H9 (cell line): ENCODE results near the gene CTNNAL1. TPM values are rescaled to one million over a fixed set of nuclear protein-coding genes. Genes with fewer than 3 reads are reported as not detected.

Source experiments
- DNase-seq: peaks from one replicate; pipeline ENCODE4 v3.0.0-alpha.2; 2017
- H2AFZ ChIP-seq: one replicate; pipeline ENCODE4 v1.6.1; 2013; ENCODE audit warnings: mild to moderate bottlenecking, low read length, control low read depth, moderate library complexity
- H2AK5ac ChIP-seq: 2 replicates; pipeline ENCODE4 v1.6.1; 2013; ENCODE audit warnings: low read length, control low read depth, mixed read lengths; ENCODE audit not compliant: insufficient read length
- H2BK120ac ChIP-seq: one replicate; pipeline ENCODE4 v1.6.1; 2013; ENCODE audit warnings: low read depth, mild to moderate bottlenecking, low read length, control low read depth, inconsistent platforms; ENCODE audit not compliant: poor library complexity, severe bottlenecking
- H2BK12ac ChIP-seq: 2 replicates; pipeline ENCODE4 v1.6.1; 2013; ENCODE audit warnings: low read length, control low read depth, mixed read lengths, low read depth; ENCODE audit not compliant: insufficient read length
- H2BK15ac ChIP-seq: 2 replicates; pipeline ENCODE4 v1.6.1; 2013; ENCODE audit warnings: low read depth, low read length, control low read depth
- H2BK20ac ChIP-seq: one replicate; pipeline ENCODE4 v1.6.1; 2013; ENCODE audit warnings: low read depth, mild to moderate bottlenecking, low read length, control low read depth, inconsistent platforms; ENCODE audit not compliant: poor library complexity, severe bottlenecking
- H2BK5ac ChIP-seq: 2 replicates; pipeline ENCODE4 v1.6.1; 2013; ENCODE audit warnings: low read length, control low read depth, mixed read lengths; ENCODE audit not compliant: insufficient read length
- H3K14ac ChIP-seq: 2 replicates; pipeline ENCODE4 v1.6.1; 2013; ENCODE audit warnings: low read length, control low read depth; ENCODE audit not compliant: insufficient read depth
- H3K18ac ChIP-seq: 2 replicates; pipeline ENCODE4 v1.6.1; 2013; ENCODE audit warnings: low read depth, mild to moderate bottlenecking, mixed read lengths, low read length, control low read depth; ENCODE audit not compliant: insufficient read length
- H3K23ac ChIP-seq: 2 replicates; pipeline ENCODE4 v1.6.1; 2013; ENCODE audit warnings: low read length, control low read depth, mixed read lengths, low read depth; ENCODE audit not compliant: insufficient read length
- H3K23me2 ChIP-seq: 2 replicates; pipeline ENCODE4 v1.6.1; 2013; ENCODE audit warnings: low read depth, mild to moderate bottlenecking, mixed read lengths, low read length, control low read depth; ENCODE audit not compliant: insufficient read length, poor library complexity, severe bottlenecking
- H3K27ac ChIP-seq: 2 replicates; pipeline ENCODE4 v1.5.1; 2013; ENCODE audit warnings: low read length, control low read depth, mixed read lengths, low read depth; ENCODE audit not compliant: insufficient read length
- H3K27me3 ChIP-seq: 2 replicates; pipeline ENCODE4 v1.6.1; 2013; ENCODE audit warnings: low read length, control low read depth, inconsistent platforms; ENCODE audit not compliant: insufficient read depth
- H3K4ac ChIP-seq: 2 replicates; pipeline ENCODE4 v1.6.1; 2013; ENCODE audit warnings: low read depth, mild to moderate bottlenecking, control low read depth, inconsistent platforms, low read length, moderate library complexity
- H3K4me1 ChIP-seq: 2 replicates; pipeline ENCODE4 v1.6.1; 2013; ENCODE audit warnings: low read length, control low read depth, inconsistent platforms; ENCODE audit not compliant: insufficient read depth
- H3K4me2 ChIP-seq: 2 replicates; pipeline ENCODE4 v1.6.1; 2013; ENCODE audit warnings: low read length, control low read depth, mixed read lengths; ENCODE audit not compliant: insufficient read length, insufficient read depth
- H3K56ac ChIP-seq: 2 replicates; pipeline ENCODE4 v1.6.1; 2013; ENCODE audit warnings: low read depth, mild to moderate bottlenecking, mixed read lengths, low read length, control low read depth; ENCODE audit not compliant: insufficient read length
- H3K79me1 ChIP-seq: 2 replicates; pipeline ENCODE4 v1.6.1; 2013; ENCODE audit warnings: low read depth, mild to moderate bottlenecking, moderate library complexity, low read length, control low read depth, inconsistent platforms; ENCODE audit not compliant: insufficient read depth, poor library complexity, severe bottlenecking
- H3K79me2 ChIP-seq: 2 replicates; pipeline ENCODE4 v1.6.1; 2013; ENCODE audit warnings: low read length, control low read depth, inconsistent platforms; ENCODE audit not compliant: insufficient read depth
- H3K9ac ChIP-seq: 2 replicates; pipeline ENCODE4 v1.6.1; 2013; ENCODE audit warnings: low read length, control low read depth, mixed read lengths; ENCODE audit not compliant: insufficient read length; ENCODE audit errors: extremely low read depth
- H3K9me3 ChIP-seq: one replicate; pipeline ENCODE4 v1.6.1; 2013; ENCODE audit warnings: low read depth, low read length, inconsistent platforms; ENCODE audit not compliant: control insufficient read depth
- H3T11ph ChIP-seq: one replicate; pipeline ENCODE4 v1.6.1; 2013; ENCODE audit warnings: mild to moderate bottlenecking, low read length, control low read depth, inconsistent platforms
- H4K20me1 ChIP-seq: one replicate; pipeline ENCODE4 v1.6.1; 2013; ENCODE audit not compliant: control insufficient read depth, insufficient read length, insufficient read depth
- H4K5ac ChIP-seq: 2 replicates; pipeline ENCODE4 v1.6.1; 2013; ENCODE audit warnings: low read depth, mild to moderate bottlenecking, mixed read lengths, low read length, control low read depth; ENCODE audit not compliant: insufficient read length
- H4K8ac ChIP-seq: replicated peaks from 2 replicates; pipeline ENCODE4 v1.6.1; 2013; ENCODE audit warnings: low read length, control low read depth, mixed read lengths, low read depth; ENCODE audit not compliant: insufficient read length
- H4K91ac ChIP-seq: 2 replicates; pipeline ENCODE4 v1.6.1; 2013; ENCODE audit warnings: low read depth, mild to moderate bottlenecking, moderate library complexity, mixed read lengths, low read length, control low read depth; ENCODE audit not compliant: insufficient read length
- H3K27ac Mint-ChIP-seq, 3 experiments: 2 replicates in 2 of 3; 3 replicates in 1 of 3; pipeline ENCODE4 v1.8.0; 2020 to 2021; ENCODE audit warnings: mixed read lengths in 3 of 3, mild to moderate bottlenecking in 1 of 3, moderate library complexity in 1 of 3
- H3K27me3 Mint-ChIP-seq: 2 replicates; pipeline ENCODE4 v1.8.0; 2021; ENCODE audit warnings: low read depth, mild to moderate bottlenecking, moderate library complexity, mixed read lengths
- H3K36me3 Mint-ChIP-seq, 3 experiments: 2 replicates in 2 of 3; 3 replicates in 1 of 3; pipeline ENCODE4 v1.8.0; 2020 to 2021; ENCODE audit warnings: low read depth in 3 of 3, mixed read lengths in 3 of 3; ENCODE audit not compliant: insufficient read depth in 1 of 3
- H3K4me1 Mint-ChIP-seq, 2 experiments: 2 replicates each; pipeline ENCODE4 v1.8.0; 2020; ENCODE audit warnings: mixed read lengths in 2 of 2
- H3K4me3 Mint-ChIP-seq, 2 experiments: 2 replicates in 1 of 2; 3 replicates in 1 of 2; pipeline ENCODE4 v1.8.0; 2020 to 2021; ENCODE audit warnings: mild to moderate bottlenecking in 2 of 2, mixed read lengths in 2 of 2, moderate library complexity in 1 of 2
- H3K9me3 Mint-ChIP-seq, 2 experiments: 2 replicates in 1 of 2; 3 replicates in 1 of 2; pipeline ENCODE4 v1.8.0; 2020; ENCODE audit warnings: mild to moderate bottlenecking in 2 of 2, mixed read lengths in 2 of 2, moderate library complexity in 1 of 2
- WGBS: extraction: QIAGEN DNeasy Blood & Tissue Kit; methylation state at CpG from one replicate; pipeline ENCODE4 v1.1.7; 2013; ENCODE audit warnings: missing lambda C conversion rate, low lambda C conversion rate, mixed read lengths; ENCODE audit not compliant: insufficient read length; ENCODE audit errors: extremely low coverage; 5-methylcytosine and 5-hydroxymethylcytosine counted together
- total RNA-seq: library from RNA; stranded (reverse); gene quantifications from 2 replicates; pipeline ENCODE4 v1.2.1, GENCODE V29; 2021
- TF ChIP-seq, protein P1 (sequence below): fragments of 200-600 bp; sonication (generic); conservative IDR thresholded peaks from 3 replicates; pipeline ENCODE4 v1.8.0; 2021; ENCODE audit warnings: antibody characterized with exemption, mild to moderate bottlenecking

Gene CTNNAL1
- total RNA-seq, 1 experiment from 2014 or later, result 52.9 TPM

DNA sequence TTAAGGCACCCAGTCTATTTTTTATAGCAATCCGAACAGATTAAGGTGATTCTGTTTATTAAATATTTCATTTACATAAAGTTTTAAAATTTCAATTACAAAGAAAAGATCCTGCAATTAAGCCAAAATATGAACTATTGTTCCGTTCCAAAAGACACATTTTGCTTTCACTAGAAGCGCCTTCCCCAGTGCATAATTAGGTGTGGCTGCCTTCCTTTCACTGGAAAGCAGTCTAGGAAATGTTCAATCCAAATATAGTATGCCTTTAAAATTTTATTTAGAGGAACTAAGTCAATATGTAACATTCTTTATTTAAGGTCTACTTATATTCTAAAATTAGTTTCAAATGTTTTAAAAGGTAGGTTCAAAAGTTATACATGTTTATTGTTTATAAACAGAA lies 7.6 kb downstream of the CTNNAL1 start:
- Histone ChIP-seq H3T11ph (no peak overlapping the region), H2AFZ (no peak overlapping the region), H4K5ac (no peak overlapping the region), H3K23ac (no peak overlapping the region), H3K9me3 (no peaks in the 10 kb centered on the region), H2AK5ac (no peak overlapping the region), H3K4me1 (no peaks in the 10 kb centered on the region), H3K9ac (no peak overlapping the region), H3K18ac (no peak overlapping the region), H3K4me2 (no peak overlapping the region), H2BK20ac (no peak overlapping the region), H3K27ac (no peak overlapping the region), H2BK12ac (no peak overlapping the region), H3K14ac (no peak overlapping the region), H2BK15ac (no peak overlapping the region), H3K79me1 (peaks cover 6% of the 10 kb centered on the region), H3K79me2 (peaks cover 1% of the 10 kb centered on the region; the same call in 1 of the 2 replicates), H4K8ac (no peak overlapping the region), H4K20me1 (no peaks in the 10 kb centered on the region), H3K4ac (no peak overlapping the region), H4K91ac (no peak overlapping the region), H3K23me2 (no peaks in the 10 kb centered on the region), H2BK5ac (no peak overlapping the region), H2BK120ac (no peak overlapping the region), H3K56ac (no peak overlapping the region), H3K27me3 (no peaks in the 10 kb centered on the region)
- no CpG with 5 or more reads among the region's 3 CpGs for WGBS
- no peak overlapping the region for H3K4me3 Mint-ChIP-seq
- H3K36me3 Mint-ChIP-seq, result peaks cover 21 to 33% (median 27%) of the 10 kb centered on the region in 3 experiments
- no peak overlapping the region for H3K27ac Mint-ChIP-seq
- peaks cover 18 to 20% of the 10 kb centered on the region in 2 experiments for H3K9me3 Mint-ChIP-seq
- no peak for DNase-seq
- H3K4me1 Mint-ChIP-seq, result peaks cover 2% of the 10 kb centered on the region in 2 experiments
- TF ChIP-seq, protein P1, sequence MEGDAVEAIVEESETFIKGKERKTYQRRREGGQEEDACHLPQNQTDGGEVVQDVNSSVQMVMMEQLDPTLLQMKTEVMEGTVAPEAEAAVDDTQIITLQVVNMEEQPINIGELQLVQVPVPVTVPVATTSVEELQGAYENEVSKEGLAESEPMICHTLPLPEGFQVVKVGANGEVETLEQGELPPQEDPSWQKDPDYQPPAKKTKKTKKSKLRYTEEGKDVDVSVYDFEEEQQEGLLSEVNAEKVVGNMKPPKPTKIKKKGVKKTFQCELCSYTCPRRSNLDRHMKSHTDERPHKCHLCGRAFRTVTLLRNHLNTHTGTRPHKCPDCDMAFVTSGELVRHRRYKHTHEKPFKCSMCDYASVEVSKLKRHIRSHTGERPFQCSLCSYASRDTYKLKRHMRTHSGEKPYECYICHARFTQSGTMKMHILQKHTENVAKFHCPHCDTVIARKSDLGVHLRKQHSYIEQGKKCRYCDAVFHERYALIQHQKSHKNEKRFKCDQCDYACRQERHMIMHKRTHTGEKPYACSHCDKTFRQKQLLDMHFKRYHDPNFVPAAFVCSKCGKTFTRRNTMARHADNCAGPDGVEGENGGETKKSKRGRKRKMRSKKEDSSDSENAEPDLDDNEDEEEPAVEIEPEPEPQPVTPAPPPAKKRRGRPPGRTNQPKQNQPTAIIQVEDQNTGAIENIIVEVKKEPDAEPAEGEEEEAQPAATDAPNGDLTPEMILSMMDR, result no peak
- H3K27me3 Mint-ChIP-seq, result no peaks in the 10 kb centered on the region; the same call in 1 of the 2 replicates
